ENCODE measurements around the gene DCHS2. TPM values are rescaled to one million over a fixed set of nuclear protein-coding genes. Genes with fewer than 3 reads are reported as not detected.

DCHS2 gene
- polyA plus RNA-seq, 3 donors = not detected

DNA sequence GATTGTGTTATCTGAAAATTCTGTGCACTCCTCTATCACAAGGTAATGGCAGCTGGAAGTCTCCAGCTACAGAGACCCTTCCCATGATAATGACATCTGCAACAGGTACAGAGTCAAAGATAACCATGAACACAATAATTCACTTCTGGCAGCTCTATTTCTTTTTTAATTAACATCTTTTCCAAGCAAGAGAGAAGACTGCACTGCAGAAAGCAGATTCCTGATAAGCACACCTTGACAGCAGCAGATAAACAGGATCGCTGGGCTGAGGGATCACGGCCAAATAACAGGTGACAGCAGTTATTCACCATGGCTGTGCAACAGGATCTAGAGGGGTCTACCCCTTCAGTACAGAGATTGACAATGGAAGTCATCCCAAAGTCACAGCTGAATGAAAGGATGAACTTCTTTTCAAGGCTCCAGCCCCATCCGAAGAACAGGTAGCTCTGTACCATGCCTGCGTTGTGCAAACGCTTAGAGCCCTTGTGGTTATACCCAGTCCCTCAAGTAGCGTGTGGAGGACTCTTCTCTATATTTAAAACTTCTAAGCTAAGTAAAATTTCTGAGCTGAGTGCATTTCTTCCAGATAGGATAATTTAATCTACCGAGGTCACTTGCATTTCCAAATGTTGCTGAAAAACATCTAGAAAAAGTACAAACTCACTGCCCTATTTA is 66.7 kb downstream of the DCHS2 start:
- H3K27ac ChIP-seq (ENCODE audit: low read depth in 1 of 2, low read length in 2 of 2) = no peak overlapping the region
- H3K4me2 ChIP-seq (replicated peaks; ENCODE audit: extremely low read depth, low read length, poor library complexity, severe bottlenecking) = no peak overlapping the region
- Mint-ChIP-seq H3K36me3 (no peaks in the 10 kb centered on the region), H3K4me3 (no peak overlapping the region), H3K9me3 (peaks cover 0 to 3% (median 0%) of the 10 kb centered on the region in 7 donors), H3K27me3 (ENCODE audit: low read depth in 3 of 3) (peaks cover 1 to 13% (median 8%) of the 10 kb centered on the region in 3 donors), H3K4me1 (no peaks in the 10 kb centered on the region), H3K27ac (no peak overlapping the region)
- WGBS (ENCODE audit: insufficient coverage) = 92% methylated on average over 3 of the region's 7 CpGs
- no peaks in the 10 kb centered on the region for H4K20me1 ChIP-seq (ENCODE audit: insufficient read depth, low read length)
- TF ChIP-seq CTCF (IDR thresholded peaks at IDR 0.05) = no peak
- H3K9me3 ChIP-seq (replicated peaks in 1 of 2; ENCODE audit: control insufficient read depth in 1 of 2, insufficient read depth in 1 of 2, low read length in 2 of 2) = no peaks in the 10 kb centered on the region
- H3K4me1 ChIP-seq (ENCODE audit: control insufficient read depth in 1 of 2, insufficient read depth in 2 of 2, low read length in 2 of 2) = no peaks in the 10 kb centered on the region
- intact Hi-C loops (cut with micrococcal nuclease) = no loop called here
- H3K4me3 ChIP-seq (replicated peaks in 1 of 3; ENCODE audit: low read depth in 2 of 3, low read length in 3 of 3) = no peak overlapping the region
- no peak overlapping the region for H3K9ac ChIP-seq (ENCODE audit: insufficient read depth, low read length, poor library complexity, severe bottlenecking)
- H3K36me3 ChIP-seq (replicated peaks in 1 of 2; ENCODE audit: control insufficient read depth in 1 of 2, insufficient read depth in 2 of 2, low read length in 2 of 2) = no peaks in the 10 kb centered on the region
- no peaks in the 10 kb centered on the region for H3K27me3 ChIP-seq (ENCODE audit: control insufficient read depth in 2 of 2, insufficient read depth in 2 of 2, low read length in 2 of 2)
- no peak overlapping the region for H2AFZ ChIP-seq (ENCODE audit: insufficient read depth, low read depth, low read length, poor library complexity, severe bottlenecking)
- H3K79me2 ChIP-seq (ENCODE audit: insufficient read depth, low read length) = no peaks in the 10 kb centered on the region
- DNase-seq = no peak

DNA sequence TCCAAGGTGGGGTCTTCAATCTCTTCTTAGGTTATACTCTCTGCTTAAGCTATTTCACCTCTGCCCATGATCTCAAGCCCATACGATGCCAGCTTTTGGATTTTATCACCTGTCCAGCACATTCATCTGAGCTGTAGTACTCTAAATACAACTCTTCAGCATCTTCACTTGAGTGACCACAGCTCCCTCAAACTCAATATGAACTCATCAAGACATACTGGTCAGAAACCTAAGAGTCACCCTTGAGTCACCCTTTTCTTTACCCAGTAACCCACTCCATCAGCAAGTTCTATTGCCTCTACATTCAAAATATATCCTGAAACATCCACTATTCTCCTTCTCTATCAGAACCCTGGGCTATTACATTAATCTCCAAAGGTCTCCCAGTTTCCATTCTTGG is 69.4 kb downstream of the DCHS2 start:
- H2AFZ ChIP-seq (ENCODE audit: insufficient read depth, low read depth, low read length, poor library complexity, severe bottlenecking) = no peak overlapping the region
- H3K36me3 ChIP-seq (replicated peaks in 1 of 2; ENCODE audit: control insufficient read depth in 1 of 2, insufficient read depth in 2 of 2, low read length in 2 of 2) = no peaks in the 10 kb centered on the region
- H3K9ac ChIP-seq (ENCODE audit: insufficient read depth, low read length, poor library complexity, severe bottlenecking) = no peak overlapping the region
- no peak for TF ChIP-seq CTCF (IDR thresholded peaks at IDR 0.05)
- Mint-ChIP-seq H3K27ac (no peak overlapping the region), H3K36me3 (no peaks in the 10 kb centered on the region), H3K4me3 (no peak overlapping the region), H3K9me3 (peaks cover 0 to 3% (median 0%) of the 10 kb centered on the region in 7 donors), H3K4me1 (no peaks in the 10 kb centered on the region), H3K27me3 (ENCODE audit: low read depth in 3 of 3) (peaks cover 14 to 18% (median 15%) of the 10 kb centered on the region in 3 donors)
- H3K4me2 ChIP-seq (replicated peaks; ENCODE audit: extremely low read depth, low read length, poor library complexity, severe bottlenecking) = no peak overlapping the region
- no peaks in the 10 kb centered on the region for H4K20me1 ChIP-seq (ENCODE audit: insufficient read depth, low read length)
- WGBS (ENCODE audit: insufficient coverage) = 0% methylated on average over 1 of the region's 1 CpG
- DNase-seq = no peak
- H3K27ac ChIP-seq (ENCODE audit: low read depth in 1 of 2, low read length in 2 of 2) = no peak overlapping the region
- no peaks in the 10 kb centered on the region for H3K79me2 ChIP-seq (ENCODE audit: insufficient read depth, low read length)
- no peaks in the 10 kb centered on the region for H3K9me3 ChIP-seq (replicated peaks in 1 of 2; ENCODE audit: control insufficient read depth in 1 of 2, insufficient read depth in 1 of 2, low read length in 2 of 2)
- intact Hi-C loops (cut with micrococcal nuclease) = no loop called here
- H3K4me1 ChIP-seq (ENCODE audit: control insufficient read depth in 1 of 2, insufficient read depth in 2 of 2, low read length in 2 of 2) = no peaks in the 10 kb centered on the region
- peaks cover 8 to 11% of the 10 kb centered on the region in 2 donors for H3K27me3 ChIP-seq (ENCODE audit: control insufficient read depth in 2 of 2, insufficient read depth in 2 of 2, low read length in 2 of 2)
- H3K4me3 ChIP-seq (replicated peaks in 1 of 3; ENCODE audit: low read depth in 2 of 3, low read length in 3 of 3) = no peak overlapping the region

Measured in CD14-positive monocyte (primary cell).